ENCODE measurements around the gene GNAI3.

GRCh38 chr1:109637446-109637845 is 89.0 kb downstream of the GNAI3 start:
- no peak for TF ChIP-seq CTCF (IDR thresholded peaks at IDR 0.05; ENCODE audit: low read depth, low read length)
- TF ChIP-seq POLR2A (IDR thresholded peaks at IDR 0.05; ENCODE audit: extremely low read depth, insufficient read length): no peak
- no peak for TF ChIP-seq MYC (IDR thresholded peaks at IDR 0.05; ENCODE audit: low read depth, low read length)
- TF ChIP-seq, protein P1, sequence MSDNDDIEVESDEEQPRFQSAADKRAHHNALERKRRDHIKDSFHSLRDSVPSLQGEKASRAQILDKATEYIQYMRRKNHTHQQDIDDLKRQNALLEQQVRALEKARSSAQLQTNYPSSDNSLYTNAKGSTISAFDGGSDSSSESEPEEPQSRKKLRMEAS (IDR thresholded peaks at IDR 0.05; ENCODE audit: low read depth, low read length): no peak
